Pericardium fibroblast (primary cell): ENCODE data around the gene ENO2. TPM values are rescaled to one million over a fixed set of nuclear protein-coding genes. Genes with fewer than 3 reads are reported as not detected.

Experiments
- total RNA-seq: library from RNA; depleted of rRNA; stranded (reverse); fragments of >200 nt; gene quantifications from 2 replicates; pipeline ENCODE4 v1.2.3, GENCODE V29; 2015

Gene ENO2
- total RNA-seq: 11.0 and 11.9 TPM in 2 replicates

DNA sequence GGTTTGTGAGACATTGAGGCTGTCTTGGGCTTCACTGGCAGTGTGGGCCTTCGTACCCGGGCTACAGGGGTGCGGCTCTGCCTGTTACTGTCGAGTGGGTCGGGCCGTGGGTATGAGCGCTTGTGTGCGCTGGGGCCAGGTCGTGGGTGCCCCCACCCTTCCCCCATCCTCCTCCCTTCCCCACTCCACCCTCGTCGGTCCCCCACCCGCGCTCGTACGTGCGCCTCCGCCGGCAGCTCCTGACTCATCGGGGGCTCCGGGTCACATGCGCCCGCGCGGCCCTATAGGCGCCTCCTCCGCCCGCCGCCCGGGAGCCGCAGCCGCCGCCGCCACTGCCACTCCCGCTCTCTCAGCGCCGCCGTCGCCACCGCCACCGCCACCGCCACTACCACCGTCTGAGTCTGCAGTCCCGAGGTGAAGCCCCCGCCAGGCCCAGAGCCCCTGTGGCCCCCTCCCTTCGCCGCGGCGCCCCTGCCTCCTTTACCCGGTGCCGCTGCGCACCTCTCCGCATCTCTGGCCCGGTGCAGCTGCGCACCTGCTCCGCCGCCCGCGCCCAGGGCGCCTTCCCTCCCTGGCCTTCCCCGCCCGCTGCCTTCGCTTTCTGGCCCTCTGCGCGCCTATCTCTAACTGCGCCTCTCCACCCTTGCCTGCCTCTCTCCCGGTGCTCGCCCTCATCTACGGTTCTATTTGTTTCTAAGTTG lies at the start of gene ENO2:
Gene ENO2, plus strand, starts transcription at position 335 of the 701 bp plus-strand sequence. CDS start 1,253 bp downstream, outside the sequence.

GRCh38 chr12:6867413-6868210 lies 46.8 kb upstream of the ENO2 start, which contains the start of gene TPI1:
TSS of gene TPI1 (plus strand) at chr12:6867531. CDS start at chr12:6867567, 36 bp downstream.

DNA sequence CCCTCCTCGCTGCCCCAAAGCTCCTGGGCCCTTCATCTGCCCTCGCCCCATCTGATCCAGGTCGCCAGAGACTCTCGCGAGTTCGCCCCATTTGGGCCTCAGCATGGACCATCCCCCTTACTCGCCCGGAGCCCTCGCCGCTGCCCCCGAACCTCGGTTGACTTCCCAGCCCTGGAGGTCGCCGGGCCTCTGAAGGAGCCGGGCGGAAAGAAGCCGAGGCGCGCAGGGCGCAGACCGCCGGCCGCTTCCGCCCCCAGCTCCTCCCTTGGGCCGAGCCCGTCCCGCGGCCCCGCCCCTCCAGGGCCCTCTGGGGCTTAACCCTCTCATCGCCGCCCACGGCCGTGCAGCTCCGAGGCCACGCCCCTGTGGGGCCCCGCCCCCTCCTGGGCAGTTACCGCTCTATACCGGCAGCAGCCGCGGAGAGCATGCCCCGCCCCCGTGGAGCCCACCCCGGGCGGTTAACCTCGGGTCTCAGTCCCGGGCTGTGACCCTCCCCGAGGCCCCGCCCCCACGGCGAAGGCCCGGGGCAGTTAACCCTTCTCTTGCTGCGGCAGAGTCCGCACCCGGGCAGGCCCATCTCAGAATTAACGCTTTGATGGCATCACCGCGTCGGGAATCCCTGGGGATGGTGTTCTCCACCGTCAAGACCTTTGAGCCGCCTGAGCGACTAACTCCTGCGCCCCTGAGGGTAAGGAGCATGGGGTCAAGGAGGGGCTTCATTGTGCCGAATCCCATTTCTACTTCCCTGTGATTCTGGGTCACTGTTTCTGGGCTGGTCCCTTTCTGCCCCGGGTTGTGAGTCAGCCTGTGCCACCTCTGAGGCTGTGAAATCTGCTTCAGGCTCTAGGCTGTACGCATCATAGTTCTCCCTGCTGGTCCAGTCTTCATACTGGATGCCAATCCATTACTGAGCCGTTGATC lies 41.0 kb upstream of the ENO2 start, which contains the start of gene SPSB2:
Gene SPSB2, minus strand, starts transcription at position 210 of the 921 bp plus-strand sequence. CDS start 402 bp downstream, outside the sequence.

GRCh38 chr12:6904280-6905276 lies 9.8 kb upstream of the ENO2 start, which contains the start of gene LRRC23:
TSS of gene LRRC23 (plus strand) at chr12:6904822. CDS start at chr12:6905634, 812 bp downstream.

DNA sequence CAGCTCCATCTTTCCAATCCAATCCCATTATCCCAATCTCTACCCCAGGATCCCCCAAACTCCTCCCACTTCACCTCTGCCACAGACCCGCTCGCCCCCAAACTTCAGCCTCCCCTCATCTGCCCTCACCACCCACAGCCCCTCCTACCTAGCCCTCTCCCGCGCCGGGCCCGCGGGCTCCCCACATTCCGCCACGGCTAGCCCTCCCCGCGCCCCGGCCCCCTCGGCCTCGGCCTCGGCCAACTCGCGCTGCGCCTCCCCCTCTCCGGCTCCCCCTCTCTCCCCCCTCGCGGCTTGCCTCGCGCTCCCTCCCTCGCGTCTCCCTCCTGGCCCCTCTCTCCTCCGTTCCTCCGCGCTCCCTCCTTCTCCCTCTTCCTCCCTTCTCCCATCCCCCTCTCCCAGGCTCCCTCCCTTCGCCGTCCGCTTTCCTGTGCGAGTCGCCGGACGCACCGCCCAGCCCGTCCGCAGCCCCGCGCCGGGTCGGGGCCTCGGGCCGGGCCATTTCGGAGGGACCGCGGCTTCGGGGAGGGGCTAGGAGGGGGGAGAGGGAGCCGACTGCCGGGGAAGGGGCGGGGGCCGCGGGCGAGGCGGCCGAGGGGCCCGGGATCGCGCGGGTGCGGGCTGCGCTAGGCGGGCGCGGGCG lies 13.1 kb downstream of the ENO2 start, which contains the start of gene ATN1:
Gene ATN1, plus strand, starts transcription at position 581 of the 643 bp plus-strand sequence. CDS start 6,043 bp downstream, outside the sequence.

GRCh38 chr12:6943722-6944380 lies 29.5 kb downstream of the ENO2 start, which contains the start of the genes C12orf57 and RNU7-1:
TSS of gene C12orf57 (plus strand) at chr12:6944022. CDS start at chr12:6944122, 100 bp downstream.
TSS of gene RNU7-1 (plus strand) at chr12:6943816.

DNA sequence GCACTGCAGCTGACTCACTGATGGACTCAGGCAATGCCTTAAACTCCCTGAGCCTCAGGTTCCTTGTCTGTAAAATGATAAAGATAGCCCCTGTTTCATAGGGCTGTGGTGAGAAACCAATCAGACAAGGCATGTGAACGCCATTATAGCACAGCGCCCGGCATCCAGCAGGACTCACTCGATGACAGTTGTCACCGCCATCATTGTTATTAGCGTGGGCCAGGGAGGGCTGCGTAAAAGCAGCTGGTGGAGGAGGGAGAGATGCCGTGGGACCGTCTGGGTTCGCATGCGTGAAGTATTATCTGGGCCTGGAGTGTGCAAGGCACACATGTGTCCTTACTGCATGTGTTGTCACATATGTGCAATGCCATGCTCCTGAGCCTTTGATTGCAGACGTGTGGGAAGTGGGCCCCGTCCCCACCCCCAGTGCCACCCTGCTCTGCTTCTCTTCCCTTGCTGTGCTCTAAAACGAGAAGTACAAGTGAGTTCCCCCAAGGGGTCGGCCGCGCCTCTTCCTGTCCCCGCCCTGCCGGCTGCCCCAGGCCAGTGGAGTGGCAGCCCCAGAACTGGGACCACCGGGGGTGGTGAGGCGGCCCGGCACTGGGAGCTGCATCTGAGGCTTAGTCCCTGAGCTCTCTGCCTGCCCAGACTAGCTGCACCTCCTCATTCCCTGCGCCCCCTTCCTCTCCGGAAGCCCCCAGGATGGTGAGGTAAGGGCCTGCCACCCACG lies 36.6 kb downstream of the ENO2 start, which contains the start of gene PTPN6:
Gene PTPN6, plus strand, starts transcription at position 546 of the 730 bp plus-strand sequence. Its CDS starts 157 bp downstream, at position 703.

Other genes starting within 250 kb of the ENO2 start
- 23.9 and 24.4 TPM in 2 replicates for gene ZNF384, start 225.2 kb upstream of the ENO2 start, total RNA-seq
- 0.12 TPM in 1 of 2 replicates, not detected in the other for gene PIANP, start 213.8 kb upstream of the ENO2 start, total RNA-seq
- gene COPS7A, start 190.5 kb upstream of the ENO2 start, total RNA-seq: 83.1 and 88.8 TPM in 2 replicates
- gene MLF2, start 161.4 kb upstream of the ENO2 start, total RNA-seq: 178 and 186 TPM in 2 replicates
- gene PTMS, start 148.2 kb upstream of the ENO2 start, total RNA-seq: 212 and 239 TPM in 2 replicates
- gene LAG3, start 142.1 kb upstream of the ENO2 start, total RNA-seq: 0.43 TPM in 1 of 2 replicates, not detected in the other
- 0.35 and 0.60 TPM in 2 replicates for gene CD4, start 125.1 kb upstream of the ENO2 start, total RNA-seq
- 3.7 and 5.6 TPM in 2 replicates for gene GPR162, start 92.8 kb upstream of the ENO2 start, total RNA-seq
- gene P3H3, start 86.2 kb upstream of the ENO2 start, total RNA-seq: 43.3 and 62.4 TPM in 2 replicates
- 0.35 and 1.1 TPM in 2 replicates for gene GNB3, start 73.7 kb upstream of the ENO2 start, total RNA-seq
- gene CDCA3, start 63.3 kb upstream of the ENO2 start, total RNA-seq: 1.0 and 2.6 TPM in 2 replicates
- gene USP5, start 62.4 kb upstream of the ENO2 start, total RNA-seq: 39.8 and 51.8 TPM in 2 replicates
- gene TPI1, start 47.0 kb upstream of the ENO2 start, total RNA-seq: 799 and 1,433 TPM in 2 replicates
- 5.5 and 12.3 TPM in 2 replicates for gene SPSB2, start 41.3 kb upstream of the ENO2 start, total RNA-seq
- 6.3 and 14.0 TPM in 2 replicates for gene LRRC23, start 9.8 kb upstream of the ENO2 start, total RNA-seq
- 19.6 and 24.9 TPM in 2 replicates for gene ATN1, start 13.4 kb downstream of the ENO2 start, total RNA-seq
- not detected in 2 replicates for gene RNU7-1, start 29.2 kb downstream of the ENO2 start, total RNA-seq
- 344 and 451 TPM in 2 replicates for gene C12orf57, start 29.4 kb downstream of the ENO2 start, total RNA-seq
- gene PTPN6, start 36.8 kb downstream of the ENO2 start, total RNA-seq: not detected in 2 replicates
- gene PHB2, start 56.1 kb downstream of the ENO2 start, total RNA-seq: 224 and 365 TPM in 2 replicates
- gene EMG1, start 56.3 kb downstream of the ENO2 start, total RNA-seq: 28.3 and 32.0 TPM in 2 replicates
- 33.8 and 35.5 TPM in 2 replicates for gene LPCAT3, start 103.9 kb downstream of the ENO2 start, total RNA-seq
- gene C1S, start 146.1 kb downstream of the ENO2 start, total RNA-seq: 273 and 492 TPM in 2 replicates
- gene C1R, start 177.9 kb downstream of the ENO2 start, total RNA-seq: 586 and 850 TPM in 2 replicates
- 47.3 and 68.0 TPM in 2 replicates for gene C1RL, start 194.6 kb downstream of the ENO2 start, total RNA-seq
- 0.58 TPM in 1 of 2 replicates, not detected in the other for gene RBP5, start 214.3 kb downstream of the ENO2 start, total RNA-seq
- 10.9 and 13.2 TPM in 2 replicates for gene CLSTN3, start 215.8 kb downstream of the ENO2 start, total RNA-seq